Astrocyte of the spinal cord (primary cell): ENCODE results near the gene RAVER1.

Experiments
- DNase-seq: peaks from one replicate; pipeline ENCODE4 v3.0.0; 2011; ENCODE audit warnings: low read depth, low spot score
- H3K4me3 ChIP-seq: 2 replicates; pipeline ENCODE4 v1.5.1; 2011; ENCODE audit warnings: low read depth, mild to moderate bottlenecking, low read length, moderate library complexity
- CTCF ChIP-seq: IDR thresholded peaks from 2 replicates; pipeline ENCODE4 v1.5.1; 2012; ENCODE audit warnings: low read depth, mild to moderate bottlenecking, low read length, inconsistent platforms
- in situ Hi-C: cut with HindIII; loops from 2 replicates; pipeline ENCODE4 v1.10.0; 2017; ENCODE audit warnings: low sequenced_read_pairs

RAVER1 gene

GRCh38 chr19:10268071-10268470 is 65.3 kb downstream of the RAVER1 start:
- no peak for DNase-seq
- in situ Hi-C loops: no loop called here
- TF ChIP-seq CTCF: no peak
- no peak overlapping the region for H3K4me3 ChIP-seq

GRCh38 chr19:10266706-10267105 is 66.6 kb downstream of the RAVER1 start:
- TF ChIP-seq CTCF: no peak
- no peak overlapping the region for H3K4me3 ChIP-seq
- no peak for DNase-seq
- in situ Hi-C loops: no loop called here
